HepG2 (cell line): ENCODE results near the gene PTPRM. TPM values are rescaled to one million over a fixed set of nuclear protein-coding genes. Genes with fewer than 3 reads are reported as not detected.

Experiments used
- ATAC-seq: fragments of 200-7000 bp; cut with Tn5 transposase; 3 replicates; pipeline ENCODE4 v1.9.1; 2020; ENCODE audit warnings: mild to moderate bottlenecking, moderate library complexity
- BruUV-seq: library from RNA; stranded (reverse); fragments of 400-500 nt; replicated peaks from 2 replicates; lab custom pipeline; 2021; lab: Mats Ljungman, UMichigan
- CTCF ChIA-PET: fragments of 300-600 bp; formaldehyde crosslinking; extraction: SDS; loops from one replicate; lab custom pipeline; 2021; ENCODE audit warnings: low total read pairs, inconsistent platforms, low intra/inter-chr PET ratio; lab: Yijun Ruan, JAX
- POLR2A ChIA-PET: fragments of 350-600 bp; sonication (Branson Sonifier 250); formaldehyde crosslinking; loops from one replicate; lab custom pipeline; 2020; ENCODE audit warnings: antibody characterized with exemption, inconsistent platforms; lab: Yijun Ruan, JAX
- DNase-seq: peaks from one replicate; pipeline ENCODE4 v3.0.0-alpha.2; 2015; ENCODE audit warnings: low spot score
- FAIRE-seq: peaks from 3 replicates; lab custom pipeline; 2011; peaks lifted over from hg19 to GRCh38; lab: Jason Lieb, UNC
- H2AFZ ChIP-seq: one replicate; pipeline ENCODE4 v1.6.1; 2011; ENCODE audit warnings: low read length, inconsistent platforms
- H3K27ac ChIP-seq: fragments of 300-600 bp; 3 replicates; pipeline ENCODE4 v1.8.0; 2011; ENCODE audit warnings: mixed run types, mild to moderate bottlenecking, mixed read lengths, low read length, inconsistent platforms; ENCODE audit not compliant: insufficient read depth; ENCODE audit errors: extremely low read length
- H3K27me3 ChIP-seq, 2 experiments: fragments of 200-600 bp in 1 of 2; 2 replicates in 1 of 2; 3 replicates in 1 of 2; pipeline versions ENCODE4 v1.6.0 to v1.8.0; 2011; ENCODE audit warnings: low read length in 2 of 2, mild to moderate bottlenecking in 2 of 2, moderate library complexity in 2 of 2, inconsistent platforms in 1 of 2; ENCODE audit not compliant: insufficient read depth in 2 of 2, control insufficient read depth in 1 of 2
- H3K36me3 ChIP-seq, 2 experiments: fragments of 200-600 bp in 1 of 2; replicated peaks in 1 of 2; 2 replicates in 1 of 2; 3 replicates in 1 of 2; pipeline versions ENCODE4 v1.5.1 to v1.8.0; 2011; ENCODE audit warnings: low read length in 2 of 2, inconsistent platforms in 1 of 2; ENCODE audit not compliant: insufficient read depth in 2 of 2, control insufficient read depth in 1 of 2
- H3K4me1 ChIP-seq: 2 replicates; pipeline ENCODE4 v1.5.1; 2012; ENCODE audit warnings: low read length, inconsistent platforms; ENCODE audit not compliant: insufficient read depth
- H3K4me2 ChIP-seq: 2 replicates; pipeline ENCODE4 v1.6.0; 2011; ENCODE audit warnings: low read depth, low read length, inconsistent platforms
- H3K4me3 ChIP-seq, 3 experiments: fragments of 200-600 bp in 1 of 3; sonication (generic), shearing (Covaris generic) in 1 of 3; replicated peaks in 1 of 3; 2 replicates each; pipeline ENCODE4 v1.5.1; 2011 to 2016; ENCODE audit warnings: low read length in 3 of 3, inconsistent platforms in 2 of 3, low read depth in 2 of 3, mild to moderate bottlenecking in 2 of 3, control low read depth in 1 of 3, mixed read lengths in 1 of 3; ENCODE audit not compliant: insufficient read depth in 1 of 3
- H3K79me2 ChIP-seq: one replicate; pipeline ENCODE4 v1.6.1; 2011; ENCODE audit warnings: low read length, inconsistent platforms; ENCODE audit not compliant: insufficient read depth
- H3K9ac ChIP-seq: 2 replicates; pipeline ENCODE4 v1.6.0; 2011; ENCODE audit warnings: mild to moderate bottlenecking, low read depth, low read length, inconsistent platforms; ENCODE audit not compliant: insufficient read depth
- H3K9me3 ChIP-seq: 2 replicates; pipeline ENCODE4 v1.5.1; 2012; ENCODE audit warnings: mild to moderate bottlenecking, low read length
- H4K20me1 ChIP-seq: 2 replicates; pipeline ENCODE4 v1.6.0; 2011; ENCODE audit warnings: inconsistent platforms, mild to moderate bottlenecking, low read length, moderate library complexity; ENCODE audit not compliant: insufficient read depth
- FOXC1 ChIP-seq: sonication (generic); formaldehyde crosslinking; IDR thresholded peaks from 2 replicates; pipeline ENCODE4 v1.8.0; 2022; ENCODE audit warnings: mild to moderate bottlenecking, missing genetic modification reagents, borderline replicate concordance
- HDAC2 ChIP-seq: sonication (generic); formaldehyde crosslinking; IDR thresholded peaks from 2 replicates; pipeline ENCODE4 v1.4.0; 2020; ENCODE audit warnings: missing genetic modification reagents
- MIER2 ChIP-seq: IDR thresholded peaks from 2 replicates; pipeline ENCODE4 v1.6.1; 2016; ENCODE audit warnings: missing biosample characterization, missing genetic modification reagents
- SRF ChIP-seq: IDR thresholded peaks from 2 replicates; pipeline ENCODE4 v1.6.1; 2011; ENCODE audit warnings: mild to moderate bottlenecking, low read depth, low read length, moderate library complexity
- SSRP1 ChIP-seq: IDR thresholded peaks from 2 replicates; pipeline ENCODE4 v1.6.1; 2016; ENCODE audit warnings: control low read depth
- XBP1 ChIP-seq: sonication (generic); formaldehyde crosslinking; IDR thresholded peaks from 2 replicates; pipeline ENCODE4 v1.5.0; 2020; ENCODE audit warnings: missing genetic modification reagents
- ZNF333 ChIP-seq: sonication (generic); formaldehyde crosslinking; IDR thresholded peaks from 2 replicates; pipeline ENCODE4 v1.4.0; 2020; ENCODE audit warnings: mild to moderate bottlenecking, missing genetic modification reagents, borderline replicate concordance
- ZNF572 ChIP-seq: sonication (generic); formaldehyde crosslinking; IDR thresholded peaks from 2 replicates; pipeline ENCODE4 v1.5.1; 2020; ENCODE audit warnings: mild to moderate bottlenecking, missing genetic modification reagents
- WGBS: methylation state at CpG from one replicate; pipeline ENCODE4 v1.1.6; 2017; ENCODE audit warnings: low lambda C conversion rate; 5-methylcytosine and 5-hydroxymethylcytosine counted together
- in situ Hi-C: cut with HindIII; loops from 2 replicates; pipeline ENCODE4 v1.10.0; 2017; ENCODE audit warnings: low pct_unique_long_range_greater_than_20kb; ENCODE audit not compliant: extremely low pct_ligation_motif_present
- intact Hi-C: fragments of 100-400 bp; cut with micrococcal nuclease; formaldehyde crosslinking; loops from one replicate; pipeline ENCODE4 v1.10.0; 2022; ENCODE audit not compliant: unreplicated experiment
- polyA plus RNA-seq, 8 experiments: library from polyadenylated mRNA; depleted of rRNA in 3 of 8; stranded (reverse) in 7 of 8; unstranded in 1 of 8; fragments of >200 nt; fragmentation: Illumina TruSeq in 4 of 8; extraction: Trizol in 4 of 8; gene quantifications; 2 replicates each; pipeline versions ENCODE4 v1.2.1 to v1.2.3, GENCODE V29; 2011 to 2016; ENCODE audit warnings: low read depth in 4 of 8, missing spikeins in 1 of 8, mixed read lengths in 1 of 8; ENCODE audit not compliant: insufficient read depth in 1 of 8
- total RNA-seq, 5 experiments: library from RNA; depleted of rRNA; stranded (reverse); fragments of >200 nt; fragmentation: Illumina TruSeq; extraction: Trizol; gene quantifications; 2 replicates each; pipeline ENCODE4 v1.2.3, GENCODE V29; 2016; ENCODE audit warnings: low read depth in 1 of 5
- TF ChIP-seq, protein P1 (sequence below): IDR thresholded peaks from 2 replicates; pipeline ENCODE4 v1.6.1; 2012; ENCODE audit warnings: low read depth, low read length, improper control_type of control experiment

PTPRM gene
- total and polyA plus RNA-seq, 2 of the 13 experiments (the other 11 are each of a cell fraction or from before 2014, with no cell fraction given) = 12.6 to 108 TPM

DNA sequence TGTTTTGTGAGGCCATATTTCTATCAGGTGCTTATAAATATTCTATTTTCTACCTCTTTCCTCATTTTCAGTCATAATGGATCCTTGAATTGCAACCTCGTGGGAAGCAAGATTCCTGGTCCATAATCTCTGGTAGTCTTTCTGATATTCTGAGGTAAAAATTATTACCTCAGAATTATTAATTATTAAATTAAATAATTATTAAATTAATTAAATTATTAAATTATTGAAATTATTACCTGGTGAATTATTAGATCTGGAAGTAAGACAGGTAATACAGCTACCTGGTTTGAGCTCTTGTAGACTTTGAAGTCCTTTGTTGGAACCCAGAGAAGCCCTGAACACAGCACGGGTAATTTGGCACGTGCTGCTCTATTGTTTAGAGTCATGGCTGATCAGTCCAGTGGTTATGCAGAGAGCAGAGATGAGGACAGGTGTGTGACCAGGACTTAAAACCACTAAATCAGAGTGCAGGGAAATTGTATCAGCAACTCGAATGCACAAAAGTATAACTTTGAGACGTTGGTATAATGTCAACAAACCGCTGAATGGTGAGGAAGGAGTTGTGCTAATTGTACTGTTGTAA, 46.8 kb upstream of the PTPRM start:
- Histone ChIP-seq H3K27me3 (peaks cover 3 to 5% of the 10 kb centered on the region in 2 experiments; a peak in 2 of 5 replicates), H3K36me3 (no peaks in the 10 kb centered on the region), H3K27ac (no peak overlapping the region), H3K79me2 (no peaks in the 10 kb centered on the region)
- in situ Hi-C loops = no loop called here
- no peak for ATAC-seq
- TF ChIP-seq SRF (no peak), ZNF572 (CRISPR knock-in tag) (no peak), SSRP1 (CRISPR knock-in tag) (no peak), HDAC2 (CRISPR knock-in tag) (no peak), MIER2 (CRISPR knock-in tag) (no peak), FOXC1 (CRISPR knock-in tag) (no peak), ZNF333 (CRISPR knock-in tag) (no peak), XBP1 (CRISPR knock-in tag) (no peak)
- TF ChIP-seq, all 625 proteins: peak for 0
- POLR2A ChIA-PET = no interaction called here
- no peaks in the 10 kb centered on the region for H3K4me1 ChIP-seq
- no peak overlapping the region for H3K9ac ChIP-seq
- H4K20me1 ChIP-seq = no peaks in the 10 kb centered on the region
- WGBS = 20% methylated on average over 6 of the region's 6 CpGs
- CTCF ChIA-PET = no interaction called here
- intact Hi-C loops = no loop called here
- H3K4me2 ChIP-seq = no peak overlapping the region
- H2AFZ ChIP-seq = no peak overlapping the region
- H3K9me3 ChIP-seq = no peaks in the 10 kb centered on the region
- no peak overlapping the region for H3K4me3 ChIP-seq
- DNase-seq = no peak
- FAIRE-seq = no peak
- no TSS peak for BruUV-seq

DNA sequence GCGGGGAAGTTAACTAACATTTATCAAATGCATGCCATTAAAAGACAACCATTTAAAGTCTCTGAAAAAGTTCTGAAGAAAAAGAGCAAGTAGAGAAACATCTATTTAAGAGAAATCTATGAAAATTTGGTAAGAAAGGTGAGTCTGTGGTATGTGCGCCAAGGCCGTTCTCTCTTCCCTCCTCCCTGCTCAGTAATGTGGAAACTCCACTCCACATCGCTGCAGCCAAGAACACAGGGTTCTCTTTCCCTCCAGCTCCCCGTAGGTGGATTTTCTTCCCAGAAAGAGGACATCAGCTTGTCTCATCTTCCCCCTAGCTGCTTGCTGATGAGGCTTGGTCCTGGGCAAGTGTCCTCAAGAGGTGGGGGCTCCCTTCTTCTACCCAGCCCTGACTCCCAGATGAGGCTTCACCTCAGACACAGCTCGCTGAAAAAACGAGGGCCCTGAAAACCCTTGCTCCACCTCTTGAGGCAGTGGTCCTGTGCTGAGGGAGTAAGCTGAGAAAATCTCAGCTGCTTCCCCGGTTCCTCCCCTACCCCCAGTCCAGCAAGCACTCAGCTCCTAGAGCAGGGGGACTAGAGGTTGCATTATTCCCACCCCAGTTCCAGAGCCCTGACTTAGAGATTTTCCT, 45.8 kb upstream of the PTPRM start:
- Histone ChIP-seq H4K20me1 (no peaks in the 10 kb centered on the region), H3K4me2 (no peak overlapping the region), H2AFZ (no peak overlapping the region), H3K9me3 (no peaks in the 10 kb centered on the region), H3K4me3 (no peak overlapping the region), H3K27ac (no peak overlapping the region), H3K36me3 (no peaks in the 10 kb centered on the region), H3K27me3 (peaks cover 3 to 5% of the 10 kb centered on the region in 2 experiments; a peak in 2 of 5 replicates), H3K9ac (no peak overlapping the region), H3K4me1 (no peaks in the 10 kb centered on the region), H3K79me2 (no peaks in the 10 kb centered on the region)
- no peak for FAIRE-seq
- ATAC-seq = no peak
- 49% methylated on average over 8 of the region's 8 CpGs for WGBS
- in situ Hi-C loops (no loop called here), intact Hi-C loops (no loop called here)
- ChIA-PET POLR2A (no interaction called here), CTCF (no interaction called here)
- TF ChIP-seq, protein P1, sequence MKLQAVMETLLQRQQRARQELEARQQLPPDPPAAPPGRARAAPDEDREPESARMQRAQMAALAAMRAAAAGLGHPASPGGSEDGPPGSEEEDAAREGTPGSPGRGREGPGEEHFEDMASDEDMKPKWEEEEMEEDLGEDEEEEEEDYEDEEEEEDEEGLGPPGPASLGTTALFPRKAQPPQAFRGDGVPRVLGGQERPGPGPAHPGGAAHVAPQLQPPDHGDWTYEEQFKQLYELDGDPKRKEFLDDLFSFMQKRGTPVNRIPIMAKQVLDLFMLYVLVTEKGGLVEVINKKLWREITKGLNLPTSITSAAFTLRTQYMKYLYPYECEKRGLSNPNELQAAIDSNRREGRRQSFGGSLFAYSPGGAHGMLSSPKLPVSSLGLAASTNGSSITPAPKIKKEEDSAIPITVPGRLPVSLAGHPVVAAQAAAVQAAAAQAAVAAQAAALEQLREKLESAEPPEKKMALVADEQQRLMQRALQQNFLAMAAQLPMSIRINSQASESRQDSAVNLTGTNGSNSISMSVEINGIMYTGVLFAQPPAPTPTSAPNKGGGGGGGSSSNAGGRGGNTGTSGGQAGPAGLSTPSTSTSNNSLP = no peak
- no peak for DNase-seq
- no TSS peak for BruUV-seq
